DND-41 (cell line): Measurements from ENCODE around the gene NAA20.

Experiments used
- EZH2 ChIP-seq: IDR thresholded peaks from 3 replicates; pipeline ENCODE4 v1.6.1; 2012; ENCODE audit warnings: borderline replicate concordance, low read depth, mild to moderate bottlenecking, moderate library complexity, low read length, inconsistent platforms; ENCODE audit not compliant: severe bottlenecking
- TF ChIP-seq, protein P1 (sequence below): IDR thresholded peaks from 2 replicates; pipeline ENCODE4 v1.5.1; 2012; ENCODE audit warnings: borderline replicate concordance, low read length, moderate library complexity, mild to moderate bottlenecking; ENCODE audit not compliant: poor library complexity, severe bottlenecking; ENCODE audit errors: extremely low read depth

DNA sequence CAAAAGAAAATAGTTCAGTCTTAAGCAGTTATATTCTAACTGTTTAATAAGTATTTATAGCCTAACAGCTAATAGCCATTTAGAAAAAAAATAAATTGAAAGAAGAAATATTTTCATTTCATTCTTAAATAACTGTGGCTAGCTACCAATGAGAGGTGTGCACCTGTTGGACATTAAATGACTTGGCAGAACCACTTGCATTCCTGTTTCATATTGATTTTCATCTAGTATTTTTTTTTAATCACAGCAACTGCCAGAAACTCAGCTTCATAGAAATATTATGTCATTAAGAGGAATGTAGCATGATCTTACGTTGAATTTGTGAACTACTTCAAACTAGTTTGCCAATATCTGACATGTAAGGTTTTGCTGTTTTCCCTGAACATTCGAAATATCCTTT is 10.1 kb downstream of the NAA20 start:
- TF ChIP-seq, protein P1, sequence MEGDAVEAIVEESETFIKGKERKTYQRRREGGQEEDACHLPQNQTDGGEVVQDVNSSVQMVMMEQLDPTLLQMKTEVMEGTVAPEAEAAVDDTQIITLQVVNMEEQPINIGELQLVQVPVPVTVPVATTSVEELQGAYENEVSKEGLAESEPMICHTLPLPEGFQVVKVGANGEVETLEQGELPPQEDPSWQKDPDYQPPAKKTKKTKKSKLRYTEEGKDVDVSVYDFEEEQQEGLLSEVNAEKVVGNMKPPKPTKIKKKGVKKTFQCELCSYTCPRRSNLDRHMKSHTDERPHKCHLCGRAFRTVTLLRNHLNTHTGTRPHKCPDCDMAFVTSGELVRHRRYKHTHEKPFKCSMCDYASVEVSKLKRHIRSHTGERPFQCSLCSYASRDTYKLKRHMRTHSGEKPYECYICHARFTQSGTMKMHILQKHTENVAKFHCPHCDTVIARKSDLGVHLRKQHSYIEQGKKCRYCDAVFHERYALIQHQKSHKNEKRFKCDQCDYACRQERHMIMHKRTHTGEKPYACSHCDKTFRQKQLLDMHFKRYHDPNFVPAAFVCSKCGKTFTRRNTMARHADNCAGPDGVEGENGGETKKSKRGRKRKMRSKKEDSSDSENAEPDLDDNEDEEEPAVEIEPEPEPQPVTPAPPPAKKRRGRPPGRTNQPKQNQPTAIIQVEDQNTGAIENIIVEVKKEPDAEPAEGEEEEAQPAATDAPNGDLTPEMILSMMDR: no peak
- TF ChIP-seq EZH2: no peak
